Activated CD8-positive, alpha-beta memory T cell treated with anti-CD3 and anti-CD28 coated beads, Interleukin-2, amount 50 U/mL, for 4 hours (primary cell): ENCODE measurements around the gene SETD1B.
A peak's percentile ranks its signal among the peaks of the same experiment; 100 is the strongest.
"Not testable (repeated sequence)": the region's sequence is repeated elsewhere in the genome, so short reads cannot be mapped to it uniquely, and the experiment has no call there.

Experiments used
- DNase-seq: peaks from one replicate; pipeline ENCODE4 v3.0.0-alpha.2; 2020

The SETD1B gene

GRCh38 chr12:121827351-121828099, 23.7 kb downstream of the SETD1B start:
- no peak for DNase-seq

- DNase-seq = no peak
Observed at GRCh38 chr12:121828306-121828705, 24.5 kb downstream of the SETD1B start.

DNA sequence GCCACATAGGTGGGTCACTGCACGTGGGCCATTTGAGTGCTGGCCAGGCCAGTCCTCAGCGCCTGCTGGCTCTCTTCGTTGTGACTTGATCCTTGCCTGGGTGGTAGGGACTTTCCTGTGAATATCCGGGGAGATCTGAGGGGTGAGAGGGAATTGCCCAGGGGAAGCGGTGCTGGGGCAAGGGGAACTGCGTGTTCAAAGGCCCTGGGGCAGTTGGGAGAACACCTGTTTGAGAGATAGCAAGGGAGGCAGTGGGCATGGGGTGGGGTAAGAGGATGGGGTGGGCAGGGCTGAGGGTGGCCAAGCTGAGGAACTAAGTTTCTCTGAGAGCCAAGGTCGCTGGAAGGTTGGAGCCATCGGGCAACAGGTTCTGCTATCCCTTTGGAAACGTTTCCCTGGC, 25.0 kb downstream of the SETD1B start:
- no peak for DNase-seq

DNA sequence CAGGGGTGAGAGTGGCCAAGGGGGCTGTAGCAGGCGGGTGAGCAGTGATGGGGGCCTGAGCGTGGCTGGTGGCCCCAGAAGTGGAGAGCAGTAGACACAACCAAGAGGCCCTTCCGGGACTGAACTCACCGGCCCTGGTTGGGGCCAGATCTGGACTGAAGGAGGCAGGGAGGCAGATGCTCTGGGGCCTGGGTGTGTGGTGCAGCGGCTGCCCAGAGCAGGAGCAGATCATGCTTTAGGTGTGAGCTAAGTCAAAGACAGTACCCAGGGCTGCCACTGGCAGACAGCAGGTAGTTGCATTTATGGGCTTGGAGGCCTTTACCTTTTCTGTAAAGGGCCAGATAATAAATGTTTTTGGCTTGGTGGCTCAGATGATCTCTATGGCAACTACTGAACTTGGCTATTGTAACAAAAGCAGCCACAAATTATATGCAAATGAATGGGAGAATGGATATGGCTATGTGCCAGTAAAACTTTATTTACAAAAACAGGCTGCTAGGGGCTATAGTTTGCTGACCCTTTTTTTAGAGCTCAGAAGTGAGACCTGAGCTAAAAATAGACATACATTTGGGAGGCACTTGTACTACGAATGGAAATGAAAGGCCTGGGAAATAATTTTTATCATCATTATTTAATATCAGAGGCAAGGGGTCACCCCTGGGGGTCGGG, 25.6 kb downstream of the SETD1B start:
- no peak for DNase-seq

DNA sequence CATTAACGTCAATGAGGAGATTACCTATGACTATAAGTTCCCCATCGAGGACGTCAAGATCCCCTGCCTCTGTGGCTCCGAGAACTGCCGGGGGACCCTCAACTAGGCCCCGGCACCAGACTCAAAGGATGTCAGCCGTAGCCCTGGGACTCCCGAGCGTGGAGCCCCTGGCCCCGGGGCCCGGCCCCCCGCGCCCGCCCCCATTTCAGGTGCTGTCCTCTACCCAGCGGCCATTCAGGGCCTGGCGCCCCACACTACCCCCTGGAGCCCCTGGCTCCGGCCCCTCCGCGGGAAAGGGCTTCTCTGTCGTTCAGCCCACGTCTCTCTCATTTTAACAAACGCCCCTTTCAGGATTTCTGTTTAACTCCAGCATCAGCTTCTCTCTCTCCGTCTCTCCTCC, 26.3 kb downstream of the SETD1B start:
- no peak for DNase-seq

- DNase-seq = no peak
Observed at GRCh38 chr12:121830588-121831265, 26.9 kb downstream of the SETD1B start.

DNA sequence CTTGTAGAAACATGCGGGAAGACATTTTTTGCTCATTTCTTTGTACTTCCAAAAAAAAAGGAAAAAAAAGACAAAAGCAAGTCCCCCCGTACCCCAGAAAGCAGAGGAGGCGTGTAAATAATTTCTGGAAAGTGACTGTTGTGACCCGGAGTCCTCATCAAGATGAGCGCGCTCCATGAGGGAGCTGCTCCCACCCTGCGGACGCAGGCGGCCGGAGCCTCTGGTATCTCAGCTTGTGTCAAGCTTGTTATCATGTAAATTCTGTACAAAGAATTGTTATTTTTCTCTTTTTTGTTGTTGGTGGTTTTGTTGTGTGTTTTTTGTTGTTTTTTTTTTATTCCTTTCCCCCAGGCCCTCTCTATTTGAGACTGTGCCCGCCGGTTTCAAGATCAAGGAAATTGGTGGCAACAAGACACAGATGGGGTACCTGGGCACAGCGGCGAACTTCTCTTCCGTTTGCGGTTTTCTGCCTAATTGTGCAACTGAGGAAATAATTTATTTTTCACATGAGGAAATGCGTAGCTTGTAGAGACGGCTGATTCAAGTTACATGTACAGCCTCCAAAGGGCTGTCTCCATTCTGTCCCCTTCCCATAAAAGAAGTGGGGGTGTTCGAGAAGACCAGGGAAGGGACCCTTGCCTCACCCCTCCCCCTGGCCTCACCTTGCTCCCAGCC, 27.9 kb downstream of the SETD1B start:
- DNase-seq = no peak

DNA sequence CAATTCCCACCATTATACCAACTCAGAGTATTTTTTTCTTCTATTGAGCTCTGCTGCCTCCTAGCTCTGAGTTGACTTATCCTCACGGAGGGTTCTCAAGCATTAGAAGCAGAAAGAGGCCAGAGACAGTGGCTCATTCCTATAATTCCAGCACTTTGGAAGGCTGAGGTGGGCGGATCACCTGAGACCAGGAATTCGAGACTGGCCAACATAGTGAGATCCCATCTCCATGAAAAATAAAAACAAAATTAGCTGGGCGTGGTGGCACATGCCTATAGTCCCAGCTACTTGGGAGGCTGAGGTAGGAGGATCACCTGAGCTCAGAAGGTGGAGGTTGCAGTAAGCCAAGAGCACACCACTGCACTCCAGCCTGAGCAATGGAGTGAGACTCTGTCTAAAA, 33.9 kb downstream of the SETD1B start:
- no peak for DNase-seq

DNA sequence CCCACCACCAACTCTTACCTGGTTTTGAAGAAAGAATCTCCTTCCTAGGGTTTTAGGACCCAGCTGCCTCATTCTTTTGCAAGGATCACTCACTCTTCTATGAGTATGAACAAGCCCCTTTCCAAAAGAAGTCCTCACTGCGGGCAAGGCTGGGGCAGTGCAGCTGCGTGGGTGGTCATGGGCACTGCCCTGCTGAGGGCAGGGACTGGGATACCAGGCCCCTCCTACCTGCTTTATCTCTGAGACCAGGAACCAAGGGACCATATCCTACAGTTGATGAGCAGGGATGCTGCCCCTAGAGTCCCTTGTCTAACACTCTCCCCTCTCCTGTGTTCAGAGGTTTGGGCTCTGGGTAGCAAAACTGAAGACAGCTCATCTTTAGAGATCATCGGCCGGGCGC, 34.3 kb downstream of the SETD1B start:
- no peak for DNase-seq

GRCh38 chr12:121839106-121839992, 35.5 kb downstream of the SETD1B start:
- DNase-seq = peak; percentile 100

DNA sequence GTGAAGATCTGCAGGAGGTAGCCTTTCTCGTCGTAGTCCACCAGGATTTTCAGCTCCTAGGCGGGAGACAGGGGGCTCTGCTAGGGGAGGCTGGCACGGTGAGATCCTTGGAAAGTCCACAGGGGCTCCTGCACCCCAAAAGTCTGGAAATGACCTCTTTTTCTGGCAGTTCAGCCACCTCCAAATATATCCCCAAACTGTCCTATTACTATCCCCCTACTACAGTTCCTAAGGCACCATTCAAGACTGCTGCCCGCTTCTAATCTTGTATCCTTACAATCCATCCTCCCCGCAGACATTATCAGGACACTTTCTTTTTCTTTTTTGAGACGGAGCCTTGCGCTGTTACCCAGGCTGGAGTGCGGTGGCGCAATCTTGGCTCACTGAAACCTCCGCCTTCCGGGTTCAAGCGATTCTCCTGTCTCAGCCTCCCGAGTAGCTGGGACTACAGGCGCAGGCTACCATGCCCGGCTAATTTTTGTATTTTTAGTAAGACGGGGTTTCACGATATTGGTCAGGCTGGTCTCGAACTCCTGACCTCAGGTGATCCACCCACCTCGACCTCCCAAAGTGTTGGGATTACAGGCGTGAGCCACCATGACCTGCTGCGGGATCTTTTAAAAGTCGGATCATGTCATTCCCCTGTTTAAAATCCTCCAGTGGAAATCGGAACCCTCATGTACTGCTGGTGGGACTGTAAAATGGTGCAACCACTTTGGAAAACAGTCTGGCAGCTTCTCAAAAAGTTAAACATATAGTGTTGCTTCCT, 36.4 kb downstream of the SETD1B start:
- no peak for DNase-seq

DNA sequence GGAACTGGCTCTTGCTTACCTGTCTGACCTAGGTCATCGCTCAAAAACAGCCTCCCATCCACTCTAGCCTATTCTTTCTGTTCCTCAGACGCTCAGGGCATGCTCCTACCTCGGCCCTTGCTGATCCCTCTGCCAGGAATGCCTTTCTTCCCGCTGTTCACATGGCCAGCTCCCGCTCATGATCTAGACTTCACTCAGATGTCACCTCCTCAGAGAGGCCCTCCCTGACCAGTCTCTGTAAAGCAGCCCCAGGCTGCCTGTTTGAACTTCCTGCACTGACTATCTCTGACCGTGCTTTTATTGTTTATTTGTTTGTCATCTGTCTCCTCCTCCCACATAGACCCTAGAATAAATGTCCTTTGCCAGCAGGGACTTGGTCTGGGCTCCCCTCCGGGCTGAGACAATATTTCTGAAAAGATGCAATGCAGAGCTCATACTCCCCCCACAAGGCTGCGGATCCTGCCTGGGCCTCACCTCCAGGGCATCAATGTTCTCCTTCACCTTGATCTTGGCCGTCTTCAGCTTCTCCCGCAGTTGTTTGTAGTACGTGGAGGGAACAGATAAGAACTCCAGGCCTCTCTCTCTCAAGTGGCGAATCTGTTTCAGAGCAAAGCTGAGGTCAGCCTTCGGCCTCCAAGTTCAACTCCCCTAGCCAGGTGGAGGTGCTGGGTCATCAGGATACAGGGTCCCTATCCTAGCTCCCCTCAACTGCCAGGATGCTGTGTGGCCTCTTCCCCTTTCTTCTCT, 39.6 kb downstream of the SETD1B start:
- no peak for DNase-seq

DNA sequence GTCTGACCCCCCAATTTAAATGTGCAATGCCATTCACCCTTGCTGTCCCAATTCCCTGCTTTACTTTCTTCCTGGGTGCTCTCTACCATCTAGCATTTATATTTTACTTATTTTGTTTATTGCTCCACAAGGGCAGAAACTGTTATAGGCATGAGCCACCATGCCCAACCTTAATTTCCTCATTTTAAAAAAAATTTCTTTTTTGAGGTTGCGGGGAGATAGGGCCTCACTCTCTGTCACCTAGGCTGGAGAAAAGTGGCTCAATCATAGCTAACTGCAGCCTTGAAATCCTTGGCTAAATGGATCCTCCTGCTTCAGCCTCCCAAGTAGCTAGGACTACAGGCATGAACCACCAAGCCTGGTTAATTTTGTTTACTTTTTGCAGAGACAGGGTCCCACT, 41.9 kb downstream of the SETD1B start:
- no peak for DNase-seq

DNA sequence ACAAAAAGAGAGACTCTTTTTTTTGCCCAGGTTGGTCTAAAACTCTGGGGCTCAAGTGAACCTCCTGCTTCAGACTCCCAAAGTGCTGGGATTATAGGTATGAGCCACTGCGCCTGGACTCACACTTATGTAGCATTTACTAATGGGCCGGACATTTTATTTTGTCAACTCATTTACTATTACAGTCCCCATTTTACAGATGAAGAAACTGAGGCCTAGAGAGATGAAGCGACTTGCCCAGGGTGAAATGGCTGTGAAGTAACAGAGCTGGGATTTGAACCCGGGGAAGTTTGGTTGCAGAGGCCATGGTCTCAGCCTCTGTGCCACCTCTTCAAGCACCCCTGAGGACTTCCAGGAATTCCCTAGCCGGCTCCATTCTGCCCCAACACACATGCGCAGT, 45.4 kb downstream of the SETD1B start:
- DNase-seq = no peak

- no peak for DNase-seq
Observed at GRCh38 chr12:121849665-121850064, 45.9 kb downstream of the SETD1B start.

GRCh38 chr12:121852392-121852791, 48.6 kb downstream of the SETD1B start:
- not testable (repeated sequence) for DNase-seq

GRCh38 chr12:121857322-121858246, 53.8 kb downstream of the SETD1B start:
- DNase-seq = no peak

GRCh38 chr12:121858318-121858661, 54.5 kb downstream of the SETD1B start:
- DNase-seq = no peak

GRCh38 chr12:121858662-121859572, 55.1 kb downstream of the SETD1B start, which contains the start of gene HPD:
TSS of gene HPD (minus strand) at chr12:121858859. CDS start at chr12:121858823, 36 bp downstream.
- no peak for DNase-seq
